H9 (cell line): ENCODE measurements around the gene PTPN23. TPM values are rescaled to one million over a fixed set of nuclear protein-coding genes. Genes with fewer than 3 reads are reported as not detected.
A peak's percentile ranks its signal among the peaks of the same experiment; 100 is the strongest.

Source experiments
- DNase-seq: peaks from one replicate; pipeline ENCODE4 v3.0.0-alpha.2; 2017
- H2AFZ ChIP-seq: one replicate; pipeline ENCODE4 v1.6.1; 2013; ENCODE audit warnings: mild to moderate bottlenecking, low read length, control low read depth, moderate library complexity
- H2AK5ac ChIP-seq: 2 replicates; pipeline ENCODE4 v1.6.1; 2013; ENCODE audit warnings: low read length, control low read depth, mixed read lengths; ENCODE audit not compliant: insufficient read length
- H2BK120ac ChIP-seq: one replicate; pipeline ENCODE4 v1.6.1; 2013; ENCODE audit warnings: low read depth, mild to moderate bottlenecking, low read length, control low read depth, inconsistent platforms; ENCODE audit not compliant: poor library complexity, severe bottlenecking
- H2BK12ac ChIP-seq: 2 replicates; pipeline ENCODE4 v1.6.1; 2013; ENCODE audit warnings: low read length, control low read depth, mixed read lengths, low read depth; ENCODE audit not compliant: insufficient read length
- H2BK15ac ChIP-seq: 2 replicates; pipeline ENCODE4 v1.6.1; 2013; ENCODE audit warnings: low read depth, low read length, control low read depth
- H2BK20ac ChIP-seq: one replicate; pipeline ENCODE4 v1.6.1; 2013; ENCODE audit warnings: low read depth, mild to moderate bottlenecking, low read length, control low read depth, inconsistent platforms; ENCODE audit not compliant: poor library complexity, severe bottlenecking
- H2BK5ac ChIP-seq: 2 replicates; pipeline ENCODE4 v1.6.1; 2013; ENCODE audit warnings: low read length, control low read depth, mixed read lengths; ENCODE audit not compliant: insufficient read length
- H3K14ac ChIP-seq: 2 replicates; pipeline ENCODE4 v1.6.1; 2013; ENCODE audit warnings: low read length, control low read depth; ENCODE audit not compliant: insufficient read depth
- H3K18ac ChIP-seq: 2 replicates; pipeline ENCODE4 v1.6.1; 2013; ENCODE audit warnings: low read depth, mild to moderate bottlenecking, mixed read lengths, low read length, control low read depth; ENCODE audit not compliant: insufficient read length
- H3K23ac ChIP-seq: 2 replicates; pipeline ENCODE4 v1.6.1; 2013; ENCODE audit warnings: low read length, control low read depth, mixed read lengths, low read depth; ENCODE audit not compliant: insufficient read length
- H3K23me2 ChIP-seq: 2 replicates; pipeline ENCODE4 v1.6.1; 2013; ENCODE audit warnings: low read depth, mild to moderate bottlenecking, mixed read lengths, low read length, control low read depth; ENCODE audit not compliant: insufficient read length, poor library complexity, severe bottlenecking
- H3K27ac ChIP-seq: 2 replicates; pipeline ENCODE4 v1.5.1; 2013; ENCODE audit warnings: low read length, control low read depth, mixed read lengths, low read depth; ENCODE audit not compliant: insufficient read length
- H3K27me3 ChIP-seq: 2 replicates; pipeline ENCODE4 v1.6.1; 2013; ENCODE audit warnings: low read length, control low read depth, inconsistent platforms; ENCODE audit not compliant: insufficient read depth
- H3K4ac ChIP-seq: 2 replicates; pipeline ENCODE4 v1.6.1; 2013; ENCODE audit warnings: low read depth, mild to moderate bottlenecking, control low read depth, inconsistent platforms, low read length, moderate library complexity
- H3K4me1 ChIP-seq: 2 replicates; pipeline ENCODE4 v1.6.1; 2013; ENCODE audit warnings: low read length, control low read depth, inconsistent platforms; ENCODE audit not compliant: insufficient read depth
- H3K4me2 ChIP-seq: 2 replicates; pipeline ENCODE4 v1.6.1; 2013; ENCODE audit warnings: low read length, control low read depth, mixed read lengths; ENCODE audit not compliant: insufficient read length, insufficient read depth
- H3K56ac ChIP-seq: 2 replicates; pipeline ENCODE4 v1.6.1; 2013; ENCODE audit warnings: low read depth, mild to moderate bottlenecking, mixed read lengths, low read length, control low read depth; ENCODE audit not compliant: insufficient read length
- H3K79me1 ChIP-seq: 2 replicates; pipeline ENCODE4 v1.6.1; 2013; ENCODE audit warnings: low read depth, mild to moderate bottlenecking, moderate library complexity, low read length, control low read depth, inconsistent platforms; ENCODE audit not compliant: insufficient read depth, poor library complexity, severe bottlenecking
- H3K79me2 ChIP-seq: 2 replicates; pipeline ENCODE4 v1.6.1; 2013; ENCODE audit warnings: low read length, control low read depth, inconsistent platforms; ENCODE audit not compliant: insufficient read depth
- H3K9ac ChIP-seq: 2 replicates; pipeline ENCODE4 v1.6.1; 2013; ENCODE audit warnings: low read length, control low read depth, mixed read lengths; ENCODE audit not compliant: insufficient read length; ENCODE audit errors: extremely low read depth
- H3K9me3 ChIP-seq: one replicate; pipeline ENCODE4 v1.6.1; 2013; ENCODE audit warnings: low read depth, low read length, inconsistent platforms; ENCODE audit not compliant: control insufficient read depth
- H3T11ph ChIP-seq: one replicate; pipeline ENCODE4 v1.6.1; 2013; ENCODE audit warnings: mild to moderate bottlenecking, low read length, control low read depth, inconsistent platforms
- H4K20me1 ChIP-seq: one replicate; pipeline ENCODE4 v1.6.1; 2013; ENCODE audit not compliant: control insufficient read depth, insufficient read length, insufficient read depth
- H4K5ac ChIP-seq: 2 replicates; pipeline ENCODE4 v1.6.1; 2013; ENCODE audit warnings: low read depth, mild to moderate bottlenecking, mixed read lengths, low read length, control low read depth; ENCODE audit not compliant: insufficient read length
- H4K8ac ChIP-seq: replicated peaks from 2 replicates; pipeline ENCODE4 v1.6.1; 2013; ENCODE audit warnings: low read length, control low read depth, mixed read lengths, low read depth; ENCODE audit not compliant: insufficient read length
- H4K91ac ChIP-seq: 2 replicates; pipeline ENCODE4 v1.6.1; 2013; ENCODE audit warnings: low read depth, mild to moderate bottlenecking, moderate library complexity, mixed read lengths, low read length, control low read depth; ENCODE audit not compliant: insufficient read length
- H3K27ac Mint-ChIP-seq, 3 experiments: 2 replicates in 2 of 3; 3 replicates in 1 of 3; pipeline ENCODE4 v1.8.0; 2020 to 2021; ENCODE audit warnings: mixed read lengths in 3 of 3, mild to moderate bottlenecking in 1 of 3, moderate library complexity in 1 of 3
- H3K27me3 Mint-ChIP-seq: 2 replicates; pipeline ENCODE4 v1.8.0; 2021; ENCODE audit warnings: low read depth, mild to moderate bottlenecking, moderate library complexity, mixed read lengths
- H3K36me3 Mint-ChIP-seq, 3 experiments: 2 replicates in 2 of 3; 3 replicates in 1 of 3; pipeline ENCODE4 v1.8.0; 2020 to 2021; ENCODE audit warnings: low read depth in 3 of 3, mixed read lengths in 3 of 3; ENCODE audit not compliant: insufficient read depth in 1 of 3
- H3K4me1 Mint-ChIP-seq, 2 experiments: 2 replicates each; pipeline ENCODE4 v1.8.0; 2020; ENCODE audit warnings: mixed read lengths in 2 of 2
- H3K4me3 Mint-ChIP-seq, 2 experiments: 2 replicates in 1 of 2; 3 replicates in 1 of 2; pipeline ENCODE4 v1.8.0; 2020 to 2021; ENCODE audit warnings: mild to moderate bottlenecking in 2 of 2, mixed read lengths in 2 of 2, moderate library complexity in 1 of 2
- H3K9me3 Mint-ChIP-seq, 2 experiments: 2 replicates in 1 of 2; 3 replicates in 1 of 2; pipeline ENCODE4 v1.8.0; 2020; ENCODE audit warnings: mild to moderate bottlenecking in 2 of 2, mixed read lengths in 2 of 2, moderate library complexity in 1 of 2
- WGBS: extraction: QIAGEN DNeasy Blood & Tissue Kit; methylation state at CpG from one replicate; pipeline ENCODE4 v1.1.7; 2013; ENCODE audit warnings: missing lambda C conversion rate, low lambda C conversion rate, mixed read lengths; ENCODE audit not compliant: insufficient read length; ENCODE audit errors: extremely low coverage; 5-methylcytosine and 5-hydroxymethylcytosine counted together
- total RNA-seq: library from RNA; stranded (reverse); gene quantifications from 2 replicates; pipeline ENCODE4 v1.2.1, GENCODE V29; 2021
- TF ChIP-seq, protein P1 (sequence below): fragments of 200-600 bp; sonication (generic); conservative IDR thresholded peaks from 3 replicates; pipeline ENCODE4 v1.8.0; 2021; ENCODE audit warnings: antibody characterized with exemption, mild to moderate bottlenecking

Gene PTPN23
- total RNA-seq, 1 experiment from 2014 or later = 42.2 TPM

DNA sequence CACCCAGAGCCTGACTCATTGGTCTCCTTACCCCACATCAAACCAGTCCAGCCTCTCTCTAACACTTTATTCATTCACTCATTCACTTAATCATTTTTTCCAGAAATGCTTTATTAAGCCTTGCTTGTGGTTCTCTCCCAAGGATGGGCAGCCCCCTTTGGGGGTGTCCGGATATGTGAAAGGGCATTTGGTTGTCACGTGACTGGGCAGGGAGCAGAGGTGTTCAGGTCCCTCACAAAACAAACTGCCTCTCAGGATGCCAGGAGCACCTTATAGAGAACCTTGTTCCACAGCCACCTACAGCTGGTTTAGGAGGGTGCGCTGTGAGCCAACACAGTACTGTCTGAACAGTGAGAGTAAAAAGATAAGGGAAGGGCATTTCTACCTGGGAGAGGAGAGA lies 25.8 kb upstream of the PTPN23 start:
- no peak overlapping the region for H2BK12ac ChIP-seq
- H2BK15ac ChIP-seq = no peak overlapping the region
- no peaks in the 10 kb centered on the region for H3K4me1 ChIP-seq
- H2AK5ac ChIP-seq = no peak overlapping the region
- H4K91ac ChIP-seq = no peak overlapping the region
- H3K23me2 ChIP-seq = no peaks in the 10 kb centered on the region
- no peak overlapping the region for H3K4ac ChIP-seq
- H3K27me3 ChIP-seq = no peaks in the 10 kb centered on the region
- H3K23ac ChIP-seq = no peak overlapping the region
- H2BK5ac ChIP-seq = no peak overlapping the region
- H3K9ac ChIP-seq = no peak overlapping the region
- Mint-ChIP-seq H3K4me3 (no peak overlapping the region), H3K36me3 (peaks cover 17 to 23% (median 22%) of the 10 kb centered on the region in 3 experiments), H3K27ac (peak overlapping the region; percentile 3 to 38 (median 6); a peak in 5 of 7 replicates), H3K27me3 (no peaks in the 10 kb centered on the region; the same call in 1 of the 2 replicates), H3K4me1 (peaks cover 0 to 8% of the 10 kb centered on the region in 2 experiments; a peak in 2 of 4 replicates), H3K9me3 (peaks cover 23 to 24% of the 10 kb centered on the region in 2 experiments)
- no peak overlapping the region for H4K5ac ChIP-seq
- H3K79me1 ChIP-seq = no peaks in the 10 kb centered on the region
- no CpG with 5 or more reads among the region's 3 CpGs for WGBS
- no peak for DNase-seq
- TF ChIP-seq, protein P1, sequence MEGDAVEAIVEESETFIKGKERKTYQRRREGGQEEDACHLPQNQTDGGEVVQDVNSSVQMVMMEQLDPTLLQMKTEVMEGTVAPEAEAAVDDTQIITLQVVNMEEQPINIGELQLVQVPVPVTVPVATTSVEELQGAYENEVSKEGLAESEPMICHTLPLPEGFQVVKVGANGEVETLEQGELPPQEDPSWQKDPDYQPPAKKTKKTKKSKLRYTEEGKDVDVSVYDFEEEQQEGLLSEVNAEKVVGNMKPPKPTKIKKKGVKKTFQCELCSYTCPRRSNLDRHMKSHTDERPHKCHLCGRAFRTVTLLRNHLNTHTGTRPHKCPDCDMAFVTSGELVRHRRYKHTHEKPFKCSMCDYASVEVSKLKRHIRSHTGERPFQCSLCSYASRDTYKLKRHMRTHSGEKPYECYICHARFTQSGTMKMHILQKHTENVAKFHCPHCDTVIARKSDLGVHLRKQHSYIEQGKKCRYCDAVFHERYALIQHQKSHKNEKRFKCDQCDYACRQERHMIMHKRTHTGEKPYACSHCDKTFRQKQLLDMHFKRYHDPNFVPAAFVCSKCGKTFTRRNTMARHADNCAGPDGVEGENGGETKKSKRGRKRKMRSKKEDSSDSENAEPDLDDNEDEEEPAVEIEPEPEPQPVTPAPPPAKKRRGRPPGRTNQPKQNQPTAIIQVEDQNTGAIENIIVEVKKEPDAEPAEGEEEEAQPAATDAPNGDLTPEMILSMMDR = no peak
- no peaks in the 10 kb centered on the region for H4K20me1 ChIP-seq
- no peak overlapping the region for H4K8ac ChIP-seq
- H3K14ac ChIP-seq = no peak overlapping the region
- H3K56ac ChIP-seq = no peak overlapping the region
- no peak overlapping the region for H2BK120ac ChIP-seq
- H3K79me2 ChIP-seq = no peaks in the 10 kb centered on the region
- no peak overlapping the region for H3K27ac ChIP-seq
- no peak overlapping the region for H3T11ph ChIP-seq
- no peak overlapping the region for H2AFZ ChIP-seq
- H3K9me3 ChIP-seq = peaks cover 11% of the 10 kb centered on the region
- no peak overlapping the region for H2BK20ac ChIP-seq
- no peak overlapping the region for H3K4me2 ChIP-seq
- no peak overlapping the region for H3K18ac ChIP-seq
